HG02884 (cell line): ENCODE results near the gene BCKDHA.
"Not testable (repeated sequence)": the region's sequence is repeated elsewhere in the genome, so short reads cannot be mapped to it uniquely, and the experiment has no call there.

Source experiments
- ATAC-seq: cut with Tn5 transposase; IDR thresholded peaks from one replicate; pipeline ENCODE4 v1.9.1; 2021; ENCODE audit warnings: mild to moderate bottlenecking, moderate library complexity; ENCODE audit not compliant: unreplicated experiment

Gene BCKDHA

GRCh38 chr19:41401483-41401882 lies 3.9 kb downstream of the BCKDHA start:
- no peak for ATAC-seq

GRCh38 chr19:41402010-41402409 lies 4.4 kb downstream of the BCKDHA start:
- no peak for ATAC-seq

DNA sequence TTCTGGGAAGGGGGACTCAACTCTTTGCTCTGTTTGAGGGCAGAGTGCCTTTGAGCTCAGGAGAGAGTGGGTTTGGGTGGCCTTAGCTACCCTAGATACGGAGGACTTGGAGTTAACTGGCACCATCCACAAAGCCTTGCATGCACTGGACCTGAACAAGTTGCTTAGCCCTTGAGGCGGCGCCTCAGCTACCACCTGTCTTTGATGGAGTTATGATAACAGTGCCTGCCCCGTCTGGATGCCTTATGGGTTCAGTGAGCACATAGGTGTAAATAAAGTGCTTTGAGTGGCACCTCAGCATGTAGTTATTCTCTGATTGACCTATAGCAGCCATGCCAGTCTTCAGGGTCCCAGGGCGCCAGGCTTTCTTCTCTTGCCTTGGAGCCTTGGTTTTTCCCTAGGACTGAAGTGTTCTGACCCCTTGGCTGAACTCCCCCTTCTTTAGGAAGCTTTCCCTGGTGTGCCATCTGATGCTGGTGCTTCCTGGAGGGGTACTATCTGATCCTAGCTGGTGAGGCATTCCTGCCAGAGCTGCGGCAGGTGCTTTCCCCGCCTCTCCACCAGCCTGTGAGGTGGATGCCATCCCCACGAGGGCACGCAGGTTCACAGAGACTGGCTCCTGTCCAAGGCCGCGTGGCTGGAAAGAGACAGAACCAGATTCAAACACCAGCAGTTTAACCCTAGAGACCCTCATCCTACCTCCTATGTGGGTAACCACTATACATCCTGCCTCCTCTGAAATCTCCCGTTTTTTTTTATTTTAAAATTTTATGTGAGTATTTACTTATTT lies 5.8 kb downstream of the BCKDHA start:
- ATAC-seq = no peak

DNA sequence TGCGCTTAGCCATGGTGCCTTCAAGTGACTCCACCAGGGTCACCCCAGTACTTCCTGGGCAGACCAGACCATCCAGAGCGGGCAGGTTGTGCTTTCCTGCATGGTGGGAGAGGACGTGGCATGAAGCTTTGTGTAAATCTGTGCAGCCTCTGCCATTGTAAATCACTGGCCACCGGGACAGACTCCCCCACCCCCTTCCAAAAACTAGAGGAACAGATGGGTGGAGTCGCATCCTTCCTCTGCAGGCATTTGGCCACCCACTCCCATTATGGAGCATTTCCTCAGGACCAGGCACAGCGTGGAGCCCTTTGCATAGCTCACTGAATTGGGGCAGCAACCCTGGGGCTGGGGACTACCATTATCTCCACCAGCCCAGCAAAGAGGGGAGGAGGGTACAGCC lies 8.2 kb downstream of the BCKDHA start:
- no peak for ATAC-seq

GRCh38 chr19:41407271-41407670 lies 9.7 kb downstream of the BCKDHA start:
- ATAC-seq = no peak

GRCh38 chr19:41408256-41408655 lies 10.6 kb downstream of the BCKDHA start:
- no peak for ATAC-seq

DNA sequence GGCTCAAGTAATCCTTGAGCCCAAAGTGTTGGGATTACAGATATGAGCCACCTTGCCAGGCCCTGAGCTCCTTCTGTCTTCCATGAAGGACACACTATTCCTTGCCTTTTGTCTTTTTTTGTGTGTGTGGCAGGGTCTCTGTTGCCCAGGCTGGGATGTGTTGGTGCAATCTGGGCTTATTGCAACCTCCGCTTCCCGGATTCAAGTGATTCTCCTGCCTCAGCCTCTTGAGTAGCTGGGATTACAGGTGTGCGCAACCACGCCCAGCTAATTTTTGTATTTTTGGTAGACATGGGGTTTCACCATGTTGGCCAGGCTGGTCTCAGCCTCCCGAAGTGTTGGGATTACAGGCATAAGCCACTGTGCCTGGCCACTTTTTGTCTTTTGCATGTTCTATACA lies 11.2 kb downstream of the BCKDHA start:
- ATAC-seq = not testable (repeated sequence)

GRCh38 chr19:41409288-41409687 lies 11.7 kb downstream of the BCKDHA start:
- ATAC-seq = no peak

DNA sequence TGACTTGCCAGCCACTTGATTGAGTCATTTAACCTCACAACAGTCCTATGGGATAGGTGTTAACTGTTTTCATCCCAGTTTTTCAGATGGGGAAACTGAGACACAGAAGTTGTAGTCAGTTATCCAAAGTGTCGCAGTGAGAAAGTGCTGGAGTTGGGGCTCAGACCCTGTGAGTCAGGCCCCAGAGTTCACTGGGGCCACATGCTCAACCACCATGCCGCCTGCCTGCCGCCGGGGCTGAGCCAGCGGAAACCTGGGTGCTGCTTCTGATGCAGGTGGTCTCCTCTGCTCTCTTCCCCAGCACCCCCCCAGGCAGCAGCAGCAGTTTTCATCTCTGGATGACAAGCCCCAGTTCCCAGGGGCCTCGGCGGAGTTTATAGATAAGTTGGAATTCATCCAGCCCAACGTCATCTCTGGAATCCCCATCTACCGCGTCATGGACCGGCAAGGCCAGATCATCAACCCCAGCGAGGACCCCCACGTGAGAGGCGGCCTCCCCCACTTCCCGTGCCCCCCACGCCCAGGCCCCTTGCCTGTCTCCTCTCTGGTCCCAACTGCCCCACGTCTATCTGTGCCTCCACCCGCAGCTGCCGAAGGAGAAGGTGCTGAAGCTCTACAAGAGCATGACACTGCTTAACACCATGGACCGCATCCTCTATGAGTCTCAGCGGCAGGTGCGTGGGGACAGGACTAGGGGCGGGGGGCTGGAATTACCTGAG lies 12.9 kb downstream of the BCKDHA start:
- no peak for ATAC-seq

DNA sequence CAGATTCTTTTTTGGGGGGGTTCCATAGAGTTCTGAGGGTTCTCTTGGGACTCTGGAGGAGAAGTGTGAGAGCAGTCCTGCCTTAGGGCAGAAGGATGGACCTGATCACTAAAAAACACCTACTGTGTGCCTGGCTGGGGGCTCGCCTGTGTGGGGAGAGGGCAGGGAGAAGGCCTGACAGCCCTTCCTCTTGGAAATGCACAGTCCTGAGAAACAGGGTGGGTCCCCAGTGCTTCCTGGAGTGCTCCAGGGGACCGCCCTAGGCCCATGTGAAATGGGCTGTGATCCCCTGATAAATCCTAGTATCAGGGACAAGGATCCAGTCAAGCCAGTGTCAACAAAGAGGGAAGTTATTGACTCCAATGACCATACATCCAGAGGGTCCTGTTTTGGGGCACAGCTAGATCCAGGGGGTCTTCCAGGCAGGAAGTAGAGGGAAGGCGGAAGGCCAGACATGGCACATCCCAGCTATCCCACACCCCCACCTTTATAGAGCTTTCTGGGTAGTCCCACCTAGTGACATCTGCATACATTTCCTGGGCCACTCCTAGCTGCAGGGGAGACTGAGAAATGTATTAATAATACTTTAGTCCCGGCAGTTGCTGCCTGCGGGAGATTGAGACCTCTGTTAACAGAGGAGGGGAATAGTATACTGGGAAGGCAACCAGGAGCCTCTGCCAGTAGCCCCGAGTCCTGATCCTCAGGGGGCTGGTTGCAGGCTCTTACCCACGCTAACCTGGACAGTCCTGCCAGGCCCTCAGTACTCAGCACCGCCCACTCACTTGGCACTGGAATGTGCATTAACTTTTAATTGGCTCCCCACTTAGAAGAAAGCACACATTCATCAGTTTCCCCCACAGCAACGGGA lies 13.7 kb downstream of the BCKDHA start:
- no peak for ATAC-seq

- ATAC-seq = no peak
These were observed 14.3 kb downstream of the BCKDHA start for GRCh38 chr19:41411968-41412265.

DNA sequence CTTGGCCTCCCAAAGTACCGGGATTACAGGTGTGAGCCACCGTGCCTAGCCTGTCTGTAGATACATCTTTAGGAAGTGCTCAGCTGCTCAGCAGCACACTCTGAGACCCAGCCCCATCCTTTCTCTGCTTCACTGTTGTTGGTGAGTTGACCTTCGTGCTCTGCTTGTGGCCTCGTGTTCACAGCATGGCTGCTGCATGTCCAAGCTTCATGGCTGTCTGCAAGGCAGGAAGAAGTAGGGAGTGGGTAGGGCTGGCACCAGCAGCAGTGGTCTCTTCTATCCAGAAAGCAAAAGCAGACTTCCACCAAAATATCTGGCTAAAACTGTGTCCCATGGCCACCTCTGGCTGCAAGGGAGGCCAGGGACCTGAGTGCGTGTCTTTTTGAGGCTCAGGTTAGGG lies 15.3 kb downstream of the BCKDHA start:
- no peak for ATAC-seq

DNA sequence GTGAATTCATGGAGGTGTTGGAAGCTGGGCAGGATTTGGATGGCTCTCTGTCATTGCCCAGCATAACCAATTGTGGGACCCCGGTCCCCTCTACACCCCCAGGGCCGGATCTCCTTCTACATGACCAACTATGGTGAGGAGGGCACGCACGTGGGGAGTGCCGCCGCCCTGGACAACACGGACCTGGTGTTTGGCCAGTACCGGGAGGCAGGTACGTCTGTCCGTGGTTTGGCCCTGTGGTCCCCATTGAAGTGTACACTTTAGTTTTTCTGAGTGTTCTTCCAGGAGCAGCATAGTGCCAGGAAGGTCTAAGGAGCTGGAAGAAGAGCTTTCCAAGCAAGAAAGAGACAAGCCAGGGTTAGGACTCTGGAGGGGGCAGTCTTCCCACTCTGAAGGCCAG lies 16.3 kb downstream of the BCKDHA start:
- no peak for ATAC-seq

GRCh38 chr19:41414461-41414860 lies 16.8 kb downstream of the BCKDHA start:
- ATAC-seq = no peak

GRCh38 chr19:41415154-41415571 lies 17.5 kb downstream of the BCKDHA start:
- no peak for ATAC-seq

DNA sequence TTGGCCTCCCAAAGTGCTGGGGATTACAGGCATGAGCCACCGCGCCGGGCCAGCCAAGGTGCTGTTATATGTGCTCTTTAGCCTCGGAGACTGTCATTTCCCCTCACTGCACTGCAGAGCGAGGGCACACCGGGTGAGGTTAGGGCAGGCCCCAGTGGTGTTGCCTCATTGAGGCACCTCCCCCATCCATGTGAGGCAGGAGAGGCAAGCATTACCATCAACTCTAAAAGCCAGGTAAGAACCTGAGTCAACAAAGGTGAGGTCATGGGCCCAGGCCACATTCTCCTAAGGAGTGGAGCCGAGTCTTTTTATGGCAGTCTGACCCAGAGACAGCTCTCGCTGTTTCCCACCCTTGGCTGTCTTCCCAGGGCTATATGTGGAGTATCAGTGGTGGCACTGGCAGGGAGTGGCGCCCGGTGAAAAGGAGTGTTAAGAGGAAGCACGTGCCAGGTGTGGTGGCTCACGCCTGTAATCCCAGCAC lies 18.6 kb downstream of the BCKDHA start:
- ATAC-seq = no peak

- no peak for ATAC-seq
These were observed 22.7 kb downstream of the BCKDHA start for GRCh38 chr19:41420101-41420880.

DNA sequence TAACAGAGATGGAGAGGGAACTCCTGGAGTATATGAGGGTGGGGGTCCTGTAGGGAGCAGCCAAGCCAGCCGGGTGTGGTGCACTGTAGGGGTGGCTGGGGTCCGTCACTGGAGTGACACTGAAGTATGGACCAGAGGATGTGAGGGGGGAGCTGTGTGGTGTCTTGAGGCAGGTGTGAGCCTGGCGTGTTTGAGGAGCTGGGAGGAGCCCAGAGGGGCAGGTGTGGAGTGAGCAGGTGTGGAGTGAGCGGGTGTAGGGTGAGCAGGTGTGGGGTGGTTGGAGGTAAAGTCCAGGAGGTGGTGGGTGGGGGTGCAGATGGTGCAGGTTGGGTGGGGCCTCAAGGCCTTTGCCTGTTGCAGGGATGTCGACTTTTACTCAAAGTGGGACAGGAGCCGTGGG lies 23.7 kb downstream of the BCKDHA start:
- no peak for ATAC-seq

GRCh38 chr19:41421973-41422372 lies 24.4 kb downstream of the BCKDHA start:
- no peak for ATAC-seq

- ATAC-seq = no peak
These were observed 24.8 kb downstream of the BCKDHA start for GRCh38 chr19:41422456-41422855.

GRCh38 chr19:41422955-41423354 lies 25.3 kb downstream of the BCKDHA start:
- no peak for ATAC-seq
